Activated B cell treated with CpG ODN at 0.5 μM for 24 hours (primary cell): Measurements from ENCODE around the gene R3HDM2. TPM values are rescaled to one million over a fixed set of nuclear protein-coding genes. Genes with fewer than 3 reads are reported as not detected.

Source experiments
- ATAC-seq: fragments of 200-7000 bp; cut with Tn5 transposase; one replicate; pipeline ENCODE4 v1.10.0; 2021; ENCODE audit warnings: low read depth, mild to moderate bottlenecking, moderate library complexity
- CTCF ChIA-PET: fragments of 350-600 bp; sonication (Branson Sonifier 250); formaldehyde crosslinking; loops from one replicate; lab custom pipeline; 2021; ENCODE audit warnings: antibody characterized with exemption; lab: Charles Lee
- POLR2A ChIA-PET: fragments of 350-600 bp; sonication (Branson Sonifier 250); formaldehyde crosslinking; loops from one replicate; lab custom pipeline; 2021; ENCODE audit warnings: antibody characterized with exemption; lab: Charles Lee
- DNase-seq: peaks from one replicate; pipeline ENCODE4 v3.0.0; 2022
- H3K27ac Mint-ChIP-seq: one replicate; pipeline ENCODE4 v1.8.0; 2020; ENCODE audit warnings: mixed read lengths
- H3K27me3 Mint-ChIP-seq: one replicate; pipeline ENCODE4 v1.8.0; 2021; ENCODE audit warnings: mixed read lengths
- H3K36me3 Mint-ChIP-seq: one replicate; pipeline ENCODE4 v1.8.0; 2021; ENCODE audit warnings: low read depth, mixed read lengths
- H3K4me1 Mint-ChIP-seq: one replicate; pipeline ENCODE4 v1.8.0; 2021; ENCODE audit warnings: mixed read lengths
- H3K4me3 Mint-ChIP-seq: one replicate; pipeline ENCODE4 v1.8.0; 2020; ENCODE audit warnings: mild to moderate bottlenecking, mixed read lengths
- H3K9me3 Mint-ChIP-seq: one replicate; pipeline ENCODE4 v1.8.0; 2020; ENCODE audit warnings: mixed read lengths
- intact Hi-C: fragments of 100-400 bp; cut with micrococcal nuclease; formaldehyde crosslinking; loops from one replicate; pipeline ENCODE4 v1.15.1; 2024
- total RNA-seq: library from RNA; stranded (reverse); gene quantifications from 2 replicates; pipeline ENCODE4 v1.2.3, GENCODE V29; 2022
- TF ChIP-seq, protein P1 (sequence below): fragments of 200-600 bp; IDR thresholded peaks from one replicate; pipeline ENCODE4 v1.8.0; 2022; ENCODE audit warnings: antibody characterized with exemption, mild to moderate bottlenecking

R3HDM2 gene
- total RNA-seq, 1 donor from 2014 or later = 75.6 TPM

DNA sequence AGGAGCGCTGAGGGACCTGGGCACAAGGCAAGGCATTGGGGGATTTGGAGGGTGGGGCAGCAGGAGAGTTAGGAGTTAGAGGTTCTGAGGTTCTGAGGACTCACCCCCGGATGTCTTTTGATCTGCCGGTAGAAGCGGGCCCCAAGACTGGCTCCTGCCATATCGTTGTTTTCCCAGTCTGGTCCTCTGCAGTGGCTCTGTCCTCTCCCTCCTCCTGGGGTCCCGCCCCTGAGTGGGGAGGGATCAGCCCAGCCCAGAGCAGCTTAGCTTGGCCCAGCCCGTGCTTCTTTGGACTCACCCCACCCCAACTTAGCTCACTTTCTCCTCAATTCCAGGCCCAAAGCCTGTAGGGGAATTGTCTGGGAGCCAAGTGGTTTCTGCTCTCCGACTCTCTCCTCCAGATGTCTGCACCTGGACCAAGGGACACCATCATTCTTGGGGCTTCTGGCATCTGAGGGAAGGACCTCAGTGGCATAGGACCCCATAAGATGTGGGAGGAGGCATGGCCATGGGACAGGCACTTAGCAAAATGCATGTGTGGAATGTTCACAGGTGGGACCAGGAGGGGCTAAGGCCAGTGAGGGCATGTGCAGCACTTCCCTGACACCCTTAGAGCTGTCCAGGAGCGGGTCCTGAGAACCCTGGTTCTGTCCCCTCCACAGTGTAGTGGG is 193.8 kb downstream of the R3HDM2 start:
- CTCF ChIA-PET = interaction anchor here (9.0 to 20.9 kb wide), 2 partner anchors 13 to 21 kb away, joined by 113 to 390 read pairs; partner anchors contain the start of gene NXPH4
- TF ChIP-seq, protein P1, sequence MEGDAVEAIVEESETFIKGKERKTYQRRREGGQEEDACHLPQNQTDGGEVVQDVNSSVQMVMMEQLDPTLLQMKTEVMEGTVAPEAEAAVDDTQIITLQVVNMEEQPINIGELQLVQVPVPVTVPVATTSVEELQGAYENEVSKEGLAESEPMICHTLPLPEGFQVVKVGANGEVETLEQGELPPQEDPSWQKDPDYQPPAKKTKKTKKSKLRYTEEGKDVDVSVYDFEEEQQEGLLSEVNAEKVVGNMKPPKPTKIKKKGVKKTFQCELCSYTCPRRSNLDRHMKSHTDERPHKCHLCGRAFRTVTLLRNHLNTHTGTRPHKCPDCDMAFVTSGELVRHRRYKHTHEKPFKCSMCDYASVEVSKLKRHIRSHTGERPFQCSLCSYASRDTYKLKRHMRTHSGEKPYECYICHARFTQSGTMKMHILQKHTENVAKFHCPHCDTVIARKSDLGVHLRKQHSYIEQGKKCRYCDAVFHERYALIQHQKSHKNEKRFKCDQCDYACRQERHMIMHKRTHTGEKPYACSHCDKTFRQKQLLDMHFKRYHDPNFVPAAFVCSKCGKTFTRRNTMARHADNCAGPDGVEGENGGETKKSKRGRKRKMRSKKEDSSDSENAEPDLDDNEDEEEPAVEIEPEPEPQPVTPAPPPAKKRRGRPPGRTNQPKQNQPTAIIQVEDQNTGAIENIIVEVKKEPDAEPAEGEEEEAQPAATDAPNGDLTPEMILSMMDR = no peak
- no peak for DNase-seq
- peak overlapping the region; percentile 79 for H3K4me3 Mint-ChIP-seq
- H3K27me3 Mint-ChIP-seq = peaks cover 8% of the 10 kb centered on the region
- H3K9me3 Mint-ChIP-seq = no peaks in the 10 kb centered on the region
- H3K36me3 Mint-ChIP-seq = peaks cover 32% of the 10 kb centered on the region
- intact Hi-C loops = no loop called here
- no peak for ATAC-seq
- H3K4me1 Mint-ChIP-seq = peaks cover 92% of the 10 kb centered on the region
- POLR2A ChIA-PET = interaction anchor here (9.0 kb wide), 2 partner anchors 11 to 21 kb away, joined by 175 to 268 read pairs; partner anchors contain the start of genes NXPH4 and SHMT2
- H3K27ac Mint-ChIP-seq = no peak overlapping the region

DNA sequence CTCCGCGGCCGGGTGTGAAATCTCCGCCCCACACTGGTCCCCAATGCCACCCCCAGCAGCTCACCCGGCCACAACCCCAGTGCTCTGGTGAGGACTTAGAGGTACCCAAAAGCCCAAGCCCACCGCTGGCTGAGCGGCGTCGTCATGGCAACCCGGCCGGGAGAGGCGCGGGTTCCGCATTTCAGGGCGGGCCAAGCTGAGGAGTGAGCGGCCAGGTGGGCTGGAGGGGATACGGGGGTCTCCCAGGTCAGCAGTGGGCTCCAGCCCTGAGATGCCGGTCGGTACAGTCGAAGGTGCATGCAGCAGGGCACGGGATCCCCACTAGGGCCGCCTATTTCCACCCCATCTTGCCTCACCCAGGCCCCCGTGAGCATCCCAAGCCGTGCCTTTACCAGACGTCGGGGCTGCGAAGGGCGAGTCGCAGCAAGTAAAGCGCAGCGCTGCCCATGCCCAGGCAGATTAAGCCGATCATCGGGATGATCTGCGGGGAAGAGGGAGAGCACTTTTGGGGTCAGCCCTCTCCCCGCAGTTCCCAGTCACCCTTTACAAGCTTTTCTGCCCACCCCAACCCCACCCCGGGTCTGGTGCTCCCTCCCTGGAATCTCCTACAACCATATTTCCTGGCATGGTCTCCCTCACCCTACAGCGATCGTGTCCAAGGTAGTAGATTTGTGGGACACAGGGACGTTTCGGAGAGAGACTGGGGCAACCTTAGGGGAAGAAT is 194.5 kb downstream of the R3HDM2 start:
- intact Hi-C loops = no loop called here
- Mint-ChIP-seq H3K27ac (peak overlapping the region; percentile 96), H3K27me3 (peaks cover 8% of the 10 kb centered on the region), H3K36me3 (peaks cover 39% of the 10 kb centered on the region), H3K4me1 (peaks cover 92% of the 10 kb centered on the region), H3K9me3 (no peaks in the 10 kb centered on the region), H3K4me3 (peak overlapping the region; percentile 35)
- ChIA-PET CTCF (interaction anchor here (9.0 to 20.9 kb wide), 2 partner anchors 12 to 20 kb away, joined by 113 to 390 read pairs; partner anchors contain the start of gene NXPH4), POLR2A (interaction anchor here (9.0 kb wide), 2 partner anchors 10 to 21 kb away, joined by 175 to 268 read pairs; partner anchors contain the start of genes NXPH4 and SHMT2)
- no peak for ATAC-seq
- TF ChIP-seq, protein P1 = no peak
- DNase-seq = no peak

DNA sequence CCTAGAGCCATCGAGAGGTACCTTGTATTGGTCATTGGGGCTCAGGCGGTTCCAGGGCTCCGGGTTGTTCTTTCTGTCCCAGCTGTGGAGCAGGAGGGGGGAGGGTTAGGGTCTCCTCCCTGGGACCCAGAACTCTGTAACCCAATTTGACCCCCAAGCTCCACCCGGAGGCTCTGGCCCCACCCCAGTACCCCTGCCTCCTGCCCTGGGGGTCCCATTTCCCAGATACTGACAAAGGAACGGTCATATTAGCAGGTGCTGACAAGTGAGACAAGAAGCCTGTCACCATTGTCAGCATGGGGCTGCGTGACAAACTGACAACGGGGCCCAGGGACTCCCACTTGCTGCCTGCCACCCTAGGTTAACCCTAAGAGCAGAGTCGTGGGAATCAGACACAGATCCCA is 195.1 kb downstream of the R3HDM2 start:
- Mint-ChIP-seq H3K36me3 (peaks cover 44% of the 10 kb centered on the region), H3K4me3 (no peak overlapping the region), H3K27me3 (peaks cover 8% of the 10 kb centered on the region), H3K27ac (peak overlapping the region; percentile 96), H3K9me3 (no peaks in the 10 kb centered on the region), H3K4me1 (peaks cover 92% of the 10 kb centered on the region)
- no peak for DNase-seq
- POLR2A ChIA-PET = interaction anchor here (9.0 kb wide), 2 partner anchors 9 to 20 kb away, joined by 175 to 268 read pairs; partner anchors contain the start of genes NXPH4 and SHMT2
- ATAC-seq = no peak
- TF ChIP-seq, protein P1 = no peak
- intact Hi-C loops = no loop called here
- CTCF ChIA-PET = interaction anchor here (9.0 to 20.9 kb wide), 2 partner anchors 11 to 20 kb away, joined by 113 to 390 read pairs; partner anchors contain the start of gene NXPH4

DNA sequence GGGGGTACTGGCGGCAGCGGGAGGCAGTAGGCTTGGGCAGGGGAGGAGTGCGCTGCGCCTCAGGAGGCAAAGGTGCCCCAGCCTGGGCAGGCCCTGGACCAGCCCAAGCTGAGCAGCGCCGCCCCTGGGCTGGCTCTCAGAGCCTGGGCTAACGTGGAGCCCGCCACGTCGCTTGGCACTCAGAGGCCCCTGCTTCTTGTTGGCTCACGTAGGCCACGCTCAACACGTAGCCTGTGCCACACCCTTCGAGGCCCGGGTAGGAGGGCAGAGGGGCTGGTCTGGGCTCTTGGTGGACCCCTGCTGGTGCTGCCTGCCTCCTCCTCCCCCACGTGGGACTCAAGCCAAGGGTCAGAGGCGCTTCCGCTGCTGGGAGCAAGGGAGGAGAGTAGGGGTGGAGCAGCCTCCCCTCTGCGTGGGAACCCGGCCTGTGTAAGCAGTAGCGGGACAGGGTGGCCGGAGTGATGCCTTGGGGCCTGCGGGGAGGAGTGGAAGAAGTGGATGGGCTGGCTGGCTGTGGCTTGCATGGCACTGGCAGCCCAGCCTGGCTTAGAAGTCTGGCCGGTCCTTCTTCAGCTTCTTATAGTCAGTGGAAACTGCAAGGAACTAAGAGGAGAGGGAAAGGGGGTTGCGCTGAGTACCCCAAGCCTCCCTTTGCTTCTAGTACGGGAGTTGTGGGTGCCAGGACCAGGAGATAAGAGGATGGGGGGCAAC is 195.7 kb downstream of the R3HDM2 start:
- ATAC-seq = peak; percentile 33
- ChIA-PET POLR2A (interaction anchor here (9.0 kb wide), 2 partner anchors 9 to 20 kb away, joined by 175 to 268 read pairs; partner anchors contain the start of genes NXPH4 and SHMT2), CTCF (interaction anchor here (9.0 to 20.9 kb wide), 2 partner anchors 11 to 19 kb away, joined by 113 to 390 read pairs; partner anchors contain the start of gene NXPH4)
- Mint-ChIP-seq H3K4me1 (peaks cover 92% of the 10 kb centered on the region), H3K4me3 (peak overlapping the region; percentile 80), H3K27ac (peak overlapping the region; percentile 96), H3K36me3 (peaks cover 45% of the 10 kb centered on the region), H3K27me3 (peaks cover 8% of the 10 kb centered on the region), H3K9me3 (no peaks in the 10 kb centered on the region)
- TF ChIP-seq, protein P1 = no peak
- intact Hi-C loops = no loop called here
- no peak for DNase-seq
